H9 (cell line): Measurements from ENCODE around the gene CC2D2A. TPM values are rescaled to one million over a fixed set of nuclear protein-coding genes. Genes with fewer than 3 reads are reported as not detected.

ENCODE experiments used
- DNase-seq: peaks from one replicate; pipeline ENCODE4 v3.0.0-alpha.2; 2017
- H2AFZ ChIP-seq: one replicate; pipeline ENCODE4 v1.6.1; 2013; ENCODE audit warnings: mild to moderate bottlenecking, low read length, control low read depth, moderate library complexity
- H2AK5ac ChIP-seq: 2 replicates; pipeline ENCODE4 v1.6.1; 2013; ENCODE audit warnings: low read length, control low read depth, mixed read lengths; ENCODE audit not compliant: insufficient read length
- H2BK120ac ChIP-seq: one replicate; pipeline ENCODE4 v1.6.1; 2013; ENCODE audit warnings: low read depth, mild to moderate bottlenecking, low read length, control low read depth, inconsistent platforms; ENCODE audit not compliant: poor library complexity, severe bottlenecking
- H2BK12ac ChIP-seq: 2 replicates; pipeline ENCODE4 v1.6.1; 2013; ENCODE audit warnings: low read length, control low read depth, mixed read lengths, low read depth; ENCODE audit not compliant: insufficient read length
- H2BK15ac ChIP-seq: 2 replicates; pipeline ENCODE4 v1.6.1; 2013; ENCODE audit warnings: low read depth, low read length, control low read depth
- H2BK20ac ChIP-seq: one replicate; pipeline ENCODE4 v1.6.1; 2013; ENCODE audit warnings: low read depth, mild to moderate bottlenecking, low read length, control low read depth, inconsistent platforms; ENCODE audit not compliant: poor library complexity, severe bottlenecking
- H2BK5ac ChIP-seq: 2 replicates; pipeline ENCODE4 v1.6.1; 2013; ENCODE audit warnings: low read length, control low read depth, mixed read lengths; ENCODE audit not compliant: insufficient read length
- H3K14ac ChIP-seq: 2 replicates; pipeline ENCODE4 v1.6.1; 2013; ENCODE audit warnings: low read length, control low read depth; ENCODE audit not compliant: insufficient read depth
- H3K18ac ChIP-seq: 2 replicates; pipeline ENCODE4 v1.6.1; 2013; ENCODE audit warnings: low read depth, mild to moderate bottlenecking, mixed read lengths, low read length, control low read depth; ENCODE audit not compliant: insufficient read length
- H3K23ac ChIP-seq: 2 replicates; pipeline ENCODE4 v1.6.1; 2013; ENCODE audit warnings: low read length, control low read depth, mixed read lengths, low read depth; ENCODE audit not compliant: insufficient read length
- H3K23me2 ChIP-seq: 2 replicates; pipeline ENCODE4 v1.6.1; 2013; ENCODE audit warnings: low read depth, mild to moderate bottlenecking, mixed read lengths, low read length, control low read depth; ENCODE audit not compliant: insufficient read length, poor library complexity, severe bottlenecking
- H3K27ac ChIP-seq: 2 replicates; pipeline ENCODE4 v1.5.1; 2013; ENCODE audit warnings: low read length, control low read depth, mixed read lengths, low read depth; ENCODE audit not compliant: insufficient read length
- H3K27me3 ChIP-seq: 2 replicates; pipeline ENCODE4 v1.6.1; 2013; ENCODE audit warnings: low read length, control low read depth, inconsistent platforms; ENCODE audit not compliant: insufficient read depth
- H3K4ac ChIP-seq: 2 replicates; pipeline ENCODE4 v1.6.1; 2013; ENCODE audit warnings: low read depth, mild to moderate bottlenecking, control low read depth, inconsistent platforms, low read length, moderate library complexity
- H3K4me1 ChIP-seq: 2 replicates; pipeline ENCODE4 v1.6.1; 2013; ENCODE audit warnings: low read length, control low read depth, inconsistent platforms; ENCODE audit not compliant: insufficient read depth
- H3K4me2 ChIP-seq: 2 replicates; pipeline ENCODE4 v1.6.1; 2013; ENCODE audit warnings: low read length, control low read depth, mixed read lengths; ENCODE audit not compliant: insufficient read length, insufficient read depth
- H3K56ac ChIP-seq: 2 replicates; pipeline ENCODE4 v1.6.1; 2013; ENCODE audit warnings: low read depth, mild to moderate bottlenecking, mixed read lengths, low read length, control low read depth; ENCODE audit not compliant: insufficient read length
- H3K79me1 ChIP-seq: 2 replicates; pipeline ENCODE4 v1.6.1; 2013; ENCODE audit warnings: low read depth, mild to moderate bottlenecking, moderate library complexity, low read length, control low read depth, inconsistent platforms; ENCODE audit not compliant: insufficient read depth, poor library complexity, severe bottlenecking
- H3K79me2 ChIP-seq: 2 replicates; pipeline ENCODE4 v1.6.1; 2013; ENCODE audit warnings: low read length, control low read depth, inconsistent platforms; ENCODE audit not compliant: insufficient read depth
- H3K9ac ChIP-seq: 2 replicates; pipeline ENCODE4 v1.6.1; 2013; ENCODE audit warnings: low read length, control low read depth, mixed read lengths; ENCODE audit not compliant: insufficient read length; ENCODE audit errors: extremely low read depth
- H3K9me3 ChIP-seq: one replicate; pipeline ENCODE4 v1.6.1; 2013; ENCODE audit warnings: low read depth, low read length, inconsistent platforms; ENCODE audit not compliant: control insufficient read depth
- H3T11ph ChIP-seq: one replicate; pipeline ENCODE4 v1.6.1; 2013; ENCODE audit warnings: mild to moderate bottlenecking, low read length, control low read depth, inconsistent platforms
- H4K20me1 ChIP-seq: one replicate; pipeline ENCODE4 v1.6.1; 2013; ENCODE audit not compliant: control insufficient read depth, insufficient read length, insufficient read depth
- H4K5ac ChIP-seq: 2 replicates; pipeline ENCODE4 v1.6.1; 2013; ENCODE audit warnings: low read depth, mild to moderate bottlenecking, mixed read lengths, low read length, control low read depth; ENCODE audit not compliant: insufficient read length
- H4K8ac ChIP-seq: replicated peaks from 2 replicates; pipeline ENCODE4 v1.6.1; 2013; ENCODE audit warnings: low read length, control low read depth, mixed read lengths, low read depth; ENCODE audit not compliant: insufficient read length
- H4K91ac ChIP-seq: 2 replicates; pipeline ENCODE4 v1.6.1; 2013; ENCODE audit warnings: low read depth, mild to moderate bottlenecking, moderate library complexity, mixed read lengths, low read length, control low read depth; ENCODE audit not compliant: insufficient read length
- H3K27ac Mint-ChIP-seq, 3 experiments: 2 replicates in 2 of 3; 3 replicates in 1 of 3; pipeline ENCODE4 v1.8.0; 2020 to 2021; ENCODE audit warnings: mixed read lengths in 3 of 3, mild to moderate bottlenecking in 1 of 3, moderate library complexity in 1 of 3
- H3K27me3 Mint-ChIP-seq: 2 replicates; pipeline ENCODE4 v1.8.0; 2021; ENCODE audit warnings: low read depth, mild to moderate bottlenecking, moderate library complexity, mixed read lengths
- H3K36me3 Mint-ChIP-seq, 3 experiments: 2 replicates in 2 of 3; 3 replicates in 1 of 3; pipeline ENCODE4 v1.8.0; 2020 to 2021; ENCODE audit warnings: low read depth in 3 of 3, mixed read lengths in 3 of 3; ENCODE audit not compliant: insufficient read depth in 1 of 3
- H3K4me1 Mint-ChIP-seq, 2 experiments: 2 replicates each; pipeline ENCODE4 v1.8.0; 2020; ENCODE audit warnings: mixed read lengths in 2 of 2
- H3K4me3 Mint-ChIP-seq, 2 experiments: 2 replicates in 1 of 2; 3 replicates in 1 of 2; pipeline ENCODE4 v1.8.0; 2020 to 2021; ENCODE audit warnings: mild to moderate bottlenecking in 2 of 2, mixed read lengths in 2 of 2, moderate library complexity in 1 of 2
- H3K9me3 Mint-ChIP-seq, 2 experiments: 2 replicates in 1 of 2; 3 replicates in 1 of 2; pipeline ENCODE4 v1.8.0; 2020; ENCODE audit warnings: mild to moderate bottlenecking in 2 of 2, mixed read lengths in 2 of 2, moderate library complexity in 1 of 2
- WGBS: extraction: QIAGEN DNeasy Blood & Tissue Kit; methylation state at CpG from one replicate; pipeline ENCODE4 v1.1.7; 2013; ENCODE audit warnings: missing lambda C conversion rate, low lambda C conversion rate, mixed read lengths; ENCODE audit not compliant: insufficient read length; ENCODE audit errors: extremely low coverage; 5-methylcytosine and 5-hydroxymethylcytosine counted together
- total RNA-seq: library from RNA; stranded (reverse); gene quantifications from 2 replicates; pipeline ENCODE4 v1.2.1, GENCODE V29; 2021
- TF ChIP-seq, protein P1 (sequence below): fragments of 200-600 bp; sonication (generic); conservative IDR thresholded peaks from 3 replicates; pipeline ENCODE4 v1.8.0; 2021; ENCODE audit warnings: antibody characterized with exemption, mild to moderate bottlenecking

Gene CC2D2A
- total RNA-seq, 1 experiment from 2014 or later, result 10.4 TPM

DNA sequence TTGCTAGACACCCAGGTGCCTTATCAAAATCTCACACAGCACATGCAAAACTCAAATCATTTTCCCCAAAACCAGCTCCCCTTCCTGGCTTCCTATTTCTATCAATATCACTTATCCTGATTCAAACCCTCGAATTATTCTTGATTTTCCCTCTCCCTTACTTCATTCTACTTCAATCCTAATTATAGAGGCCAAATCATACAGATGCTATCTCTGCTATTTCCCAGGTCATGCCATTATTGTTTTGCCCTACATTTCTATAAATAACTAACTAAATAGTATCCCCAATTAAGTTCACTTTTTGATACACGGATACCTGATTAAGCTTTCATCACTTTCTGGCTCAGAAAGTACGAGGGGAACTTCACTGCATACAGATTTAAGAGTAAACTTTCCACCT, 123.1 kb downstream of the CC2D2A start:
- Mint-ChIP-seq H3K9me3 (peaks cover under 1% of the 10 kb centered on the region in 2 experiments; a peak in 3 of 5 replicates), H3K27ac (no peak overlapping the region), H3K36me3 (peaks cover 1 to 10% (median 4%) of the 10 kb centered on the region in 3 experiments; a peak in 6 of 7 replicates), H3K27me3 (no peaks in the 10 kb centered on the region), H3K4me1 (peaks cover 3 to 4% of the 10 kb centered on the region in 2 experiments; a peak in 2 of 4 replicates), H3K4me3 (no peak overlapping the region)
- no peak overlapping the region for H3K18ac ChIP-seq
- no peak overlapping the region for H2BK5ac ChIP-seq
- H3K23ac ChIP-seq, result no peak overlapping the region
- no peak overlapping the region for H3K14ac ChIP-seq
- no peak for DNase-seq
- no peak overlapping the region for H3K4ac ChIP-seq
- TF ChIP-seq, protein P1, sequence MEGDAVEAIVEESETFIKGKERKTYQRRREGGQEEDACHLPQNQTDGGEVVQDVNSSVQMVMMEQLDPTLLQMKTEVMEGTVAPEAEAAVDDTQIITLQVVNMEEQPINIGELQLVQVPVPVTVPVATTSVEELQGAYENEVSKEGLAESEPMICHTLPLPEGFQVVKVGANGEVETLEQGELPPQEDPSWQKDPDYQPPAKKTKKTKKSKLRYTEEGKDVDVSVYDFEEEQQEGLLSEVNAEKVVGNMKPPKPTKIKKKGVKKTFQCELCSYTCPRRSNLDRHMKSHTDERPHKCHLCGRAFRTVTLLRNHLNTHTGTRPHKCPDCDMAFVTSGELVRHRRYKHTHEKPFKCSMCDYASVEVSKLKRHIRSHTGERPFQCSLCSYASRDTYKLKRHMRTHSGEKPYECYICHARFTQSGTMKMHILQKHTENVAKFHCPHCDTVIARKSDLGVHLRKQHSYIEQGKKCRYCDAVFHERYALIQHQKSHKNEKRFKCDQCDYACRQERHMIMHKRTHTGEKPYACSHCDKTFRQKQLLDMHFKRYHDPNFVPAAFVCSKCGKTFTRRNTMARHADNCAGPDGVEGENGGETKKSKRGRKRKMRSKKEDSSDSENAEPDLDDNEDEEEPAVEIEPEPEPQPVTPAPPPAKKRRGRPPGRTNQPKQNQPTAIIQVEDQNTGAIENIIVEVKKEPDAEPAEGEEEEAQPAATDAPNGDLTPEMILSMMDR, result no peak
- H3K4me1 ChIP-seq, result no peaks in the 10 kb centered on the region; the same call in 1 of the 2 replicates
- H3K9me3 ChIP-seq, result no peaks in the 10 kb centered on the region
- H3T11ph ChIP-seq, result no peak overlapping the region
- H4K20me1 ChIP-seq, result no peaks in the 10 kb centered on the region
- H2BK15ac ChIP-seq, result no peak overlapping the region
- 100% methylated on average over 1 of the region's 3 CpGs for WGBS
- H2BK12ac ChIP-seq, result no peak overlapping the region
- no peaks in the 10 kb centered on the region for H3K27me3 ChIP-seq
- no peak overlapping the region for H4K8ac ChIP-seq
- H3K27ac ChIP-seq, result no peak overlapping the region
- H4K5ac ChIP-seq, result no peak overlapping the region
- no peak overlapping the region for H2AFZ ChIP-seq
- no peak overlapping the region for H4K91ac ChIP-seq
- H3K79me2 ChIP-seq, result no peaks in the 10 kb centered on the region
- no peak overlapping the region for H2BK20ac ChIP-seq
- no peak overlapping the region for H3K4me2 ChIP-seq
- H3K23me2 ChIP-seq, result no peaks in the 10 kb centered on the region
- H2BK120ac ChIP-seq, result no peak overlapping the region
- no peak overlapping the region for H3K9ac ChIP-seq
- H2AK5ac ChIP-seq, result no peak overlapping the region
- no peaks in the 10 kb centered on the region for H3K79me1 ChIP-seq
- H3K56ac ChIP-seq, result no peak overlapping the region
